H4 (cell line): ENCODE data around the gene PFKFB3. TPM values are rescaled to one million over a fixed set of nuclear protein-coding genes. Genes with fewer than 3 reads are reported as not detected.

Experiments used
- DNase-seq: peaks from one replicate; pipeline ENCODE4 v3.0.0-alpha.2; 2015; ENCODE audit warnings: low spot score
- total RNA-seq: library from RNA; depleted of rRNA; stranded (reverse); fragments of >200 nt; shearing (Covaris generic); gene quantifications from 2 replicates; pipeline ENCODE4 v1.2.3, GENCODE V29; 2014; rRNA removed

Gene PFKFB3
- total RNA-seq, 1 experiment from 2014 or later = 11.3 TPM

GRCh38 chr10:6300784-6301460, 98.2 kb downstream of the PFKFB3 start:
- no peak for DNase-seq

GRCh38 chr10:6301488-6302075, 98.8 kb downstream of the PFKFB3 start:
- no peak for DNase-seq

Other genes starting within 250 kb of the PFKFB3 start
- 14.4 and 18.6 TPM in 2 replicates for gene IL15RA, start 225.4 kb upstream of the PFKFB3 start, total RNA-seq
- not detected in 2 replicates for gene IL2RA, start 140.6 kb upstream of the PFKFB3 start, total RNA-seq
- gene RBM17, start 113.9 kb upstream of the PFKFB3 start, total RNA-seq = 9.2 and 18.5 TPM in 2 replicates